GM23338 (cell line): Measurements from ENCODE around the gene MYRF. TPM values are rescaled to one million over a fixed set of nuclear protein-coding genes. Genes with fewer than 3 reads are reported as not detected.

Experiments used
- ATAC-seq: fragments of 200-7000 bp; cut with Tn5 transposase; 3 replicates; pipeline ENCODE4 v1.9.1; 2020
- DNase-seq: peaks from one replicate; pipeline ENCODE4 v3.0.0-alpha.2; 2015; ENCODE audit warnings: low spot score
- H2AFZ ChIP-seq: fragments of 200-600 bp; sonication (generic); 2 replicates; pipeline ENCODE4 v1.8.0; 2016; ENCODE audit warnings: antibody characterized with exemption, mild to moderate bottlenecking, moderate library complexity
- H3F3A ChIP-seq: fragments of 200-600 bp; sonication (generic); replicated peaks from 2 replicates; pipeline ENCODE4 v1.8.0; 2017; ENCODE audit warnings: antibody characterized with exemption, mixed run types, low read depth
- H3K27ac ChIP-seq: fragments of 200-600 bp; sonication (generic); 2 replicates; pipeline ENCODE4 v1.6.1; 2016; ENCODE audit warnings: low read depth
- H3K27me3 ChIP-seq: fragments of 200-600 bp; sonication (generic); 2 replicates; pipeline ENCODE4 v1.8.0; 2016; ENCODE audit warnings: mild to moderate bottlenecking, mixed run types, moderate library complexity; ENCODE audit not compliant: insufficient read depth
- H3K36me3 ChIP-seq: fragments of 200-600 bp; sonication (generic); 2 replicates; pipeline ENCODE4 v1.8.0; 2016; ENCODE audit warnings: mild to moderate bottlenecking; ENCODE audit not compliant: insufficient read depth
- H3K4me1 ChIP-seq: fragments of 200-600 bp; sonication (generic); 2 replicates; pipeline ENCODE4 v1.8.0; 2016; ENCODE audit warnings: mild to moderate bottlenecking, moderate library complexity; ENCODE audit not compliant: insufficient read depth
- H3K4me2 ChIP-seq: fragments of 200-600 bp; sonication (generic); 2 replicates; pipeline ENCODE4 v1.7.1; 2017; ENCODE audit warnings: mixed run types
- H3K4me3 ChIP-seq: fragments of 200-600 bp; sonication (generic); 2 replicates; pipeline ENCODE4 v1.6.1; 2016; ENCODE audit warnings: mixed run types
- H3K79me2 ChIP-seq: fragments of 200-600 bp; sonication (generic); replicated peaks from 2 replicates; pipeline ENCODE4 v1.8.0; 2017; ENCODE audit warnings: mild to moderate bottlenecking; ENCODE audit not compliant: insufficient read depth
- H3K9me2 ChIP-seq: fragments of 200-600 bp; sonication (generic); 2 replicates; pipeline ENCODE4 v1.8.0; 2017; ENCODE audit not compliant: insufficient read depth
- H4K20me1 ChIP-seq: fragments of 200-600 bp; sonication (generic); replicated peaks from 2 replicates; pipeline ENCODE4 v1.8.0; 2017; ENCODE audit warnings: mild to moderate bottlenecking; ENCODE audit not compliant: insufficient read depth
- H3K27ac Mint-ChIP-seq: 2 replicates; pipeline ENCODE4 v1.8.0; 2020; ENCODE audit warnings: inconsistent platforms, mild to moderate bottlenecking, moderate library complexity, mixed read lengths
- H3K27me3 Mint-ChIP-seq: 3 replicates; pipeline ENCODE4 v1.8.0; 2022; ENCODE audit warnings: low read depth, mild to moderate bottlenecking, moderate library complexity, mixed read lengths, inconsistent platforms; ENCODE audit not compliant: insufficient read depth, poor library complexity
- H3K36me3 Mint-ChIP-seq: 3 replicates; pipeline ENCODE4 v1.8.0; 2021; ENCODE audit warnings: low read depth, mild to moderate bottlenecking, inconsistent platforms, moderate library complexity, mixed read lengths
- H3K4me1 Mint-ChIP-seq: 3 replicates; pipeline ENCODE4 v1.8.0; 2020; ENCODE audit warnings: mild to moderate bottlenecking, inconsistent platforms, mixed read lengths
- H3K4me3 Mint-ChIP-seq: 3 replicates; pipeline ENCODE4 v1.8.0; 2021; ENCODE audit warnings: moderate library complexity, mild to moderate bottlenecking, inconsistent platforms, mixed read lengths
- H3K9me3 Mint-ChIP-seq: 3 replicates; pipeline ENCODE4 v1.8.0; 2020; ENCODE audit warnings: moderate library complexity, mild to moderate bottlenecking, inconsistent platforms, mixed read lengths
- CTCF ChIP-seq, 2 experiments: fragments of 200-600 bp in 1 of 2; sonication (generic) in 1 of 2; conservative IDR thresholded peaks; 2 replicates each; pipeline versions ENCODE4 v1.5.1 to v1.6.1; 2016 to 2017; ENCODE audit warnings: antibody characterized with exemption in 2 of 2, low read depth in 2 of 2, mild to moderate bottlenecking in 2 of 2, moderate library complexity in 1 of 2
- EZH2 ChIP-seq: fragments of 200-600 bp; sonication (generic); IDR thresholded peaks from one replicate; pipeline ENCODE4 v1.8.0; 2017; ENCODE audit warnings: antibody characterized with exemption, mild to moderate bottlenecking, low read depth; ENCODE audit not compliant: unreplicated experiment
- EZH2phosphoT487 ChIP-seq: fragments of 200-600 bp; sonication (generic); IDR thresholded peaks from one replicate; pipeline ENCODE4 v1.8.1; 2018; ENCODE audit warnings: antibody characterized with exemption; ENCODE audit not compliant: unreplicated experiment
- NANOG ChIP-seq: IDR thresholded peaks from 2 replicates; pipeline ENCODE4 v1.6.1; 2016; ENCODE audit warnings: antibody characterized with exemption, borderline replicate concordance
- STAT1 ChIP-seq: IDR thresholded peaks from one replicate; pipeline ENCODE4 v1.6.1; 2016; ENCODE audit warnings: antibody characterized with exemption; ENCODE audit not compliant: unreplicated experiment
- ZNF331 ChIP-seq: fragments of 250-450 bp; sonication (Bioruptor Pico); IDR thresholded peaks from 2 replicates; pipeline ENCODE4 v1.5.0; 2020; ENCODE audit warnings: low read depth, mild to moderate bottlenecking, moderate library complexity
- polyA plus RNA-seq: library from polyadenylated mRNA; unstranded; fragments of >200 nt; fragmentation: Nextera tagmentation; extraction: Ambion mirVana; gene quantifications from 2 replicates; pipeline ENCODE4 v1.2.1, GENCODE V29; 2016
- total RNA-seq: library from RNA; depleted of rRNA; stranded (reverse); fragments of >200 nt; shearing (Covaris generic); gene quantifications from 2 replicates; pipeline ENCODE4 v1.2.3, GENCODE V29; 2014

The MYRF gene
- total and polyA plus RNA-seq, 2 experiments from 2014 or later, result 1.9 to 5.5 TPM

- H3K4me1 ChIP-seq, result no peaks in the 10 kb centered on the region; the same call in 1 of the 2 replicates
- H3K9me2 ChIP-seq, result no peaks in the 10 kb centered on the region
- peak overlapping the region; percentile 48; the same call in 1 of the 2 replicates for H3K4me2 ChIP-seq
These were observed 25.0 kb downstream of the MYRF start for GRCh38 chr11:61777234-61778090.

GRCh38 chr11:61778357-61778886 lies 26.0 kb downstream of the MYRF start:
- Histone ChIP-seq H3K27ac (no peak overlapping the region), H3K27me3 (no peaks in the 10 kb centered on the region), H3F3A (0 out of 2 replicates have a peak, but pooled peaks cover 2% of the 10 kb centered on the region), H3K36me3 (no peaks in the 10 kb centered on the region), H3K4me2 (no peak overlapping the region), H3K4me1 (no peaks in the 10 kb centered on the region; the same call in 1 of the 2 replicates), H4K20me1 (no peaks in the 10 kb centered on the region; the same call in 1 of the 2 replicates), H3K79me2 (no peaks in the 10 kb centered on the region), H2AFZ (no peak overlapping the region), H3K9me2 (no peaks in the 10 kb centered on the region), H3K4me3 (no peak overlapping the region)
- no peak overlapping the region for H3K4me3 Mint-ChIP-seq
- DNase-seq, result no peak
- peaks cover 14% of the 10 kb centered on the region for H3K27me3 Mint-ChIP-seq
- TF ChIP-seq EZH2 (no peak), CTCF (conservative IDR thresholded peaks at IDR 0.05; ENCODE audit: low read depth in 2 of 2) (peak in 1 of 2 experiments; percentile 17; a peak in 2 of 4 replicates)
- H3K36me3 Mint-ChIP-seq, result peaks cover 3% of the 10 kb centered on the region; the same call in 1 of the 3 replicates
- peaks cover 14% of the 10 kb centered on the region for H3K4me1 Mint-ChIP-seq
- 0 out of 3 replicates have a peak, but pooled peaks cover 3% of the 10 kb centered on the region for H3K9me3 Mint-ChIP-seq
- no peak overlapping the region for H3K27ac Mint-ChIP-seq
- no peak for ATAC-seq

More at GRCh38 chr11:61777234-61778090, 25.0 kb downstream of the MYRF start:
- Mint-ChIP-seq H3K36me3 (peaks cover 3% of the 10 kb centered on the region; the same call in 1 of the 3 replicates), H3K4me3 (no peak overlapping the region), H3K4me1 (peaks cover 14% of the 10 kb centered on the region), H3K27me3 (peaks cover 10% of the 10 kb centered on the region), H3K9me3 (0 out of 3 replicates have a peak, but pooled peaks cover 3% of the 10 kb centered on the region), H3K27ac (no peak overlapping the region)
- ATAC-seq, result peak; percentile 70
- no peak for TF ChIP-seq EZH2phosphoT487
- Histone ChIP-seq H3K36me3 (no peaks in the 10 kb centered on the region), H3K79me2 (no peaks in the 10 kb centered on the region), H4K20me1 (no peaks in the 10 kb centered on the region; the same call in 1 of the 2 replicates), H2AFZ (no peak overlapping the region), H3K4me3 (no peak overlapping the region), H3F3A (0 out of 2 replicates have a peak, but pooled peaks cover 2% of the 10 kb centered on the region), H3K27me3 (no peaks in the 10 kb centered on the region), H3K27ac (no peak overlapping the region)
- peak; percentile 84 for DNase-seq

GRCh38 chr11:61778920-61779650 lies 26.6 kb downstream of the MYRF start:
- no peak overlapping the region for H3K4me3 Mint-ChIP-seq
- no peak for ATAC-seq
- H3K79me2 ChIP-seq, result no peaks in the 10 kb centered on the region
- H3K27me3 ChIP-seq, result no peaks in the 10 kb centered on the region
- no peak overlapping the region for H2AFZ ChIP-seq
- peaks cover 3% of the 10 kb centered on the region; the same call in 1 of the 3 replicates for H3K36me3 Mint-ChIP-seq
- no peaks in the 10 kb centered on the region; the same call in 1 of the 2 replicates for H3K4me1 ChIP-seq
- H3K9me3 Mint-ChIP-seq, result 0 out of 3 replicates have a peak, but pooled peaks cover 3% of the 10 kb centered on the region
- H3K27me3 Mint-ChIP-seq, result peaks cover 17% of the 10 kb centered on the region
- no peak overlapping the region for H3K27ac Mint-ChIP-seq
- H3K4me3 ChIP-seq, result no peak overlapping the region
- H3F3A ChIP-seq, result 0 out of 2 replicates have a peak, but pooled peaks cover 2% of the 10 kb centered on the region
- DNase-seq, result no peak
- no peaks in the 10 kb centered on the region; the same call in 1 of the 2 replicates for H4K20me1 ChIP-seq
- H3K36me3 ChIP-seq, result no peaks in the 10 kb centered on the region
- no peak overlapping the region for H3K4me2 ChIP-seq
- H3K9me2 ChIP-seq, result no peaks in the 10 kb centered on the region
- no peak overlapping the region for H3K27ac ChIP-seq
- H3K4me1 Mint-ChIP-seq, result peaks cover 17% of the 10 kb centered on the region
- TF ChIP-seq EZH2phosphoT487 (no peak), EZH2 (no peak), CTCF (conservative IDR thresholded peaks at IDR 0.05; ENCODE audit: low read depth in 2 of 2) (no peak), ZNF331 (CRISPR knock-in tag) (no peak), NANOG (no peak), STAT1 (no peak)
